Measurements from ENCODE around the gene ANTXR1.
"Not testable (repeated sequence)": the region's sequence is repeated elsewhere in the genome, so short reads cannot be mapped to it uniquely, and the experiment has no call there.

ANTXR1 gene

DNA sequence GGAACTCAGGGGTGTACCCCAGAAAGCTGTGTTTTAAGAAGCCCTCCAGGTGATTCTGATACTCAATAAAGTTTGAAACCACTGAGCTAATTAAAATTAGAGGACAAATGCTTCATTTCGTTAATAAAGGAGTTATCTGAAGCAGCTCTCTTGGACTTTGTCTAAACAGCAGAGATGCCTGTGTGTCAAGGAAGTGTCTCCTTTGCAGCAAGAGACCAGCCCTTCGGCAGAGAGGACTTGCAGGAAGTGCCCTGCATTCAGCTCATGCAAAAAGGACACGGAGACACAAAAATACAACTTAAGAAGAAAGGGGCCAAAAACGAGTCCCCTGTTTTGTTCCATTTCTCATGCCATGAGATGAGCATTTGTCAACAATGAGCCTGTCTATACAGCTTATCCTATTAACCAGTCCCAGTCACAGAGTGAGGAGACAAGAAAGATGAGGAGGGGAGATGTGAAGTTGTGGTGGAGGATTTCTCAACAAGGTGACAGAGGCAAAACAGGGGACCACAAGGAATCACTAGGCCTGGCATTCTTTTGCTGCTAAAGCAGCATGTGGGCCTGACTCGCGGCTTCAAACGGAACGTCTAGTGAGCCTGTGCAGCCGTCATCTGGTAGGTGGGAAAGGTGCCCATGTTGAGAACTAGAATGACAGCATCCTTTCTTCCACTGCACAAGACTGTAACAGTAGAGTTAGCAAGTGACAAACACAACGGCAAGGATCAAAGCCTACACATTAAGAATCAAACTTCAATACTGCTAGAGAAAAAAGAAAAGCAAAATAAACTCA, 152.3 kb downstream of the ANTXR1 start:
- DNase-seq (ENCODE audit: low read depth) = no peak

DNA sequence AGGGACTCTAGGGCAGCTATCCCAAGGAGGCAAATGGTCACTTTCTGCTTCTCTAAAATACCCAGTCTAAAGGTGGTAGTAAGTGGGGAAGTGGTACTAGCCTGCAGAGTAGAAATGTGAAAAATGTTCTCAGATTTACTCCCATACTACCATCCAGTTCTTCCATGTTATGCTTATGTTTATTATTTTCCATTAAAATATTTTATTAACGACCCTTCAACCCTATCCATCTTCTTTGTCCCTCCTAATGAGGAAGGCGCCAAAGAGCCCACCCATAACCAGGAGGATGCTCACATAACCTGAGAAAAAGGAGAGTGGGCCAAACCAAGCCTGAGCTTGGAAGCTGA, 153.5 kb downstream of the ANTXR1 start:
- no peak for DNase-seq (ENCODE audit: low read depth)

DNA sequence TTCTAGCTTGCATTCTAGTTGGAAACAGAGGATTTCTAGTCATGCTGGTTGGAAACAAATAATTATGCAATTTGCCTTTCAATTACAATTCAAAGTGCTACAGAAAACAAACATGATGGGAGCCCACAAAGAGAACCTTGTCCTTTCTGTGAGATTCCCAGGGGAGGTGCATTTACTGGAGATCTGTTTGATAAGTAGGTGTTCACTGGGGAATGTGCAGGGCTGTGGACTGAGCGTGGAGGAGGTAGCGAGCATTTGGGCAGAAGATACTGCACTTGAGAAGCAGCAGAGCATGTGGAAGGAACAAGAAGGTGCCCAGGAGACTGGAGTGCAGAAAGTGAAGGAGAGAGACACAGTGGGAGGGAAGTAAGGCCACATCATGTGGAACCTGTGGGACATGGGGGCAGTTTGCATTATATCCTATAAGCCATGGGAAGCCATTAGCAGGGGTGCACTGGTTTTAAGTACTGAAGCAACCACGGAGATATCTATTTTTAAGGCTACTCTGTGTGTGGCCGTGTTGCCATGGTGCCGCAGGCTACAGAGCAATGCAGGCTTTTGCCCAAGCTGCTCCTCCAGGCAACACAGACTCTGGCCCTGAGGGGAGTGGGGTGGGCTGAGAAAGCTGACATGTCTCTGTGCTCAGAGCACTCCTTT, 154.0 kb downstream of the ANTXR1 start:
- DNase-seq (ENCODE audit: low read depth) = no peak

DNA sequence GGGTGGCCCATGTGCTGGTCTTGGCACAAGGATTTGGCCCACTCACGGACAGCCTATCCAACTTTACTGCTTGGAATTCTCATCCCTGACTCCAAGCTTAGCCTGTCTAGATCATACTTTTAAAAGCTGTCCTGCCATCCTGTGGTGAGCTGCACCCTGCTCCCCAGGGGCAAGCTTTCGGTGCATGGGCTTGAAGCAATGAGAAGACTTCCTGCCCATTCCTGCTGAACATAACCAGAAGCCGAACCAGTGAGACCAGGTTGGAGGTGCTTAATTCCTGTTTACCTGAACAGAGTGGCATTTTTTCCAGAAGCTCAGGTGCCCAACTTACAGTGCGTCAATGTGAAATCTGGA, 154.5 kb downstream of the ANTXR1 start:
- no peak for DNase-seq (ENCODE audit: low read depth)

DNA sequence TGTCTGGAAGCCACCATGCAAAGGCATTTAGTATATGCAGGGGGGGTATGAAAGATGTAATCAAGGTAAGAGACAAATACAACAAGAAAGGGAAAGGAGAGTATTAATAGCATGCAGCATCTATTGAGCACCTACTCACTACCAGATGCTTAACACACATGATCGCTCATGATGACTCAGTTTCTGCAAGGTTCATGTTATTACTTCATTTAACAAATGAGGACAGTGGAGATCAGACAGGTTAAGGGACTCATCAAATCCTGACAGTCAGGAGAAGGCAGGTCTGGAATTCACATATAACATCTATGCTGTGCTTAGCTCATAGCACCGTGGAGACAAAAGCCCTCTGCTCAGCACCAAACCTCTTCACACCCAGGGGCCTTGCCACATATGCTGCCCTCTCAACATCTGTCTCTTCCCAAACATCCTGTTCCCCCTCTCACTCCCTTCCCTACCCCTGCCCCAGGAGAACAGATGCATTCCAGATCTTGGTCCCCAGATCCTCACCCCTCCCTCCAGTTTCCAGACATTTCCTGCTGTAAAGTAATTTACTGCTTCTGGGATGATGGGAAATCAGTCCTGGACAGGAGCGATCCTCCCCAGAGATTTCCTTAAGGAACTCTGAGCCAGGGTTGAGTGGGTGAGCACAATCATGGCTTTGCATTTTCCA, 155.3 kb downstream of the ANTXR1 start:
- DNase-seq (ENCODE audit: low read depth) = no peak

DNA sequence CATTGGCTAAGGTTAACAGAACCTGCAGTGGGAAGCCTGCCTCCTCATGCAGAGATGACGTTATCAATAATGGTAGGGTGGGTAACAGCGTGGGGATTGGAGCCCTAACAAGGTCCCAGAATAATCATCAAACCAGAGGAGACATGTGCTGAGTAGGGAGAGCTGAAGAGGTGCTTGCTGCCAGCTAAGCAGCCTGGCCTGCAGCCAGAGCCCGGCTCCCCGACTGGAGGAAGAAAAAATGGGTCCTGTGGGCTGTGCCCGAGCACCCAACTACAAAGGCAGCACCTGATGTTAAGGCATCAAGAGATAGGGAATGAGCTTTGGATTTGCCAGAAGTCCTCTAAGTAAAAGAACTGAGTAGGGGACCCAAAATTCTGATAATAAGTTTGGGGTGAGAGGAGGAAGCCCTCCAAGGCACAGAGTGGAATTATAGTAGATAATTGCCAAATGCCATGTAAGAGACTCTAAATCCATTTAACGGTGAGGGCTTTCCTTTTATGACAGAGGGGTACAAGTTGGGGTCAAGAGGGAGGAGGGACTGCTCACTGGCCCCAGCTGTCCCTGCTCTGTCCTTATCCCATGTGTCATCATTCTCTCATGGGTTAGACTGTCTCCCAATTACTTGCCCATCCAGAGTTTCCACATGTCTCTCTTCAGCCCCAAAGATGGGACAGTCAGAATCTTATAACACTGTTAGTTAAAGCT, 156.1 kb downstream of the ANTXR1 start:
- no peak for DNase-seq (ENCODE audit: low read depth)

DNA sequence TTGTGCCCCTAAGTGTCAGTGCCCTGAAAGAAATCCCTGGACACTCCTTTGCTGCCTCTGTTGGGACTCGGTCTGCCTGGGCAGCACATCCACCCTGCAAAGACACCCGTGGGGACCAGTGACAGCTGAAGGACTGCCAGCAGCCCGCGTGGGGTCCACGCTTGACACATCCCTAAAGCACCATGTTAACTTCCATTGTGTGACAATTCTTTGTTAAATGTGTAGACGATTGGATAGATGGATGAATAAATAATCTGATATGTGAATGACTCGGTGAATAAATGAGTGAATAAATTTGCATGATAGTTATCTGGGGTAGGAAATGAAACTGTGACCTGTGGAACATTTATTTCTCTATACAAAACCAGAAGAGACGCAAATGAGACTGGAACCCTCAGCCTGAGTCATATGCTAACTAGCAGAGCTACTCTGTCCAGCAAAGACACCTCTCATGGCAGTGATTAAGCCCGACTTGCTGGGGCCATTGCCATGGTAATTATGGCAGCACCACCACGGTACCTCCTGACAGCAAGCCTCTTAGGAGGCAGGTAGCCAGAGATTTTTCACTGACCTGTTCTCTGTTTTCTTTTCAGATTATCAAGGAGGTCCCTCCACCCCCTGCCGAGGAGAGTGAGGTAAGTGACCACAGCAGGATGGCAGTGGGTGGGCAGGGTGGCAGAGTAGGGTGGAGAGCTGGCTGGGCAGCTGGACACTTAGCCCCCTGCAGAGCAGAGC, 156.8 kb downstream of the ANTXR1 start:
- DNase-seq (ENCODE audit: low read depth) = no peak

DNA sequence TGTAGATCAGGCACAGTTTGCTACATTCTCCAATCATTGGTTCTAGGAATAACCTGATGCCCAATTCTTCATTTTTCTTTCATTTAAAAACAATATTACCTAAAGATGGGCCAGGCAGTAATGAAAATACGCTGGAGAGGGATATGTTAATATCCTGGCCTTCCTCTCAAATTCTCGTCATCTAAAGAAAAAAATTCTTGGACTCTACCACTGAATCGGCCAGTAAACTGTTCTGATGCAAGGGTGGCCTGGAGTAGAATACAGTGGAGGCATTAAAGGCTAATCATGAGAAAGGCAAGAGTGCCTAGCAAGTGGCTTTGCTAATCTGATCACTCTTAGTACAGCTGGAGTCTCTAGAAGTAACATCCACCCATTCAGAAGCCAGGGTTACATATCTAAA, 157.7 kb downstream of the ANTXR1 start:
- no peak for DNase-seq (ENCODE audit: low read depth)

DNA sequence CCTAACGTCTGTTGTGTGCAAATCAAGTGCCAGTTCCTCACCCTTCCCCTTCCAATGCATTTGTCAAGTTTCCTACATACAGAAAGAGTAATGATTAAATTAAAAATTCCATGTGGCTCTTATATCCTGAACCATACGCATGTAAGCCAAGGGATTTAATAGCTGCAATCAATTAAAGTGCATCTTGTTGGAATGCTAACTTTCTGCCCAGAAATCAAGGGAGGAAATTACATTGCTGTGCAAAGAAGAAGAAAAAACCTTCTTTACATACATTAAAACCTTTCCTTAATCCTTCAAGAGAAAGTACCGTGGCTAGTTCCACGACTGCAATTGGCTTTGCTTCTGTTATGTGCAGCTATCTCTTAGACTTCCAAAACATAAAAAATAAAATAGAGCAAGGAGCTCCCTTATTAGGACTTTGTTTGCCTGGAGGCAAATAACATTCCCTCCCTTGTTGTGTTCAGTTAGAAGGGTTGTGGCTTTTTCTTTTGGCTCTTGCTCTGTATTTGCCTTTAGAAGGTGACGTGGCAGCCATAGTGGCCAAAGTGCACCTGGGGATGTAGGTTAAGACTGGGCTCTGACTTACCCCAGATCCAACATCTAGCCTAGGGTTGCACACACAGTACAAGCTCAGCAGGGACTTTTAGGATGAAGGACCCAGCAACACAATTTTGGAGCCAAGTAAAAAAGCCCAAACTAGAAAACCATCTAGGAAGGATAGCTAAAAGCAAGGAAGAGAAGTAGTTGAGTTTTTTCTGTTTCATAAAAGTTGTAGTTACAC, 158.3 kb downstream of the ANTXR1 start:
- no peak for DNase-seq (ENCODE audit: low read depth)

DNA sequence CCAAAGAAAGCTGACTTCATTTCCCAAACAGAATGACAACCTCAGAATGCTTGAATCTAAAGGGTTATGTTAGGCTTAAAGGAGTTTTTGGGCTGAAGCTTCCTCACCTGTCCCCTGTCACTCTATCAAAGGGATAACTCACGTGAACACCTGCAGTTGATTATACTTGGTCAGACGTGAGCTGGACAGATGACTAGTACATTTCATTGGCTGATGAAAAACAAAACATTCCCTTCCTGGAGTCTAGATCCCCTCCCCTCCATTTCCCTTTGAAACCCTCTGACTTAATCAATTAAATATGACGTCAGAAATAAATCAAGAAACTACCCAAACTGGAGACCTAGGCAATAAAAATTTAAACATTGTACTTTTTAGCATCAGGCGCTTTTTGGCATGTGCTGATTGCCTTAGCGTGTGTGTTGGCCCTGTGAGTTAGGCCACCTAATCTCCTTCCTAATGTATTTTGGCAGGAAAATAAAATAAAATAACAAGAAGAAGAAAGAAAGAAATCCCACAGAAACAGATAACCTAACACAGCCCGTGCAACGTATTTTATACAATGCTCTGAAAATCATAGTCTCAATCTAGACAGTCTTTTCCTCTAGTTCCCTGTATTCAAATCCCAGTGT, 159.0 kb downstream of the ANTXR1 start:
- no peak for DNase-seq (ENCODE audit: low read depth)

DNA sequence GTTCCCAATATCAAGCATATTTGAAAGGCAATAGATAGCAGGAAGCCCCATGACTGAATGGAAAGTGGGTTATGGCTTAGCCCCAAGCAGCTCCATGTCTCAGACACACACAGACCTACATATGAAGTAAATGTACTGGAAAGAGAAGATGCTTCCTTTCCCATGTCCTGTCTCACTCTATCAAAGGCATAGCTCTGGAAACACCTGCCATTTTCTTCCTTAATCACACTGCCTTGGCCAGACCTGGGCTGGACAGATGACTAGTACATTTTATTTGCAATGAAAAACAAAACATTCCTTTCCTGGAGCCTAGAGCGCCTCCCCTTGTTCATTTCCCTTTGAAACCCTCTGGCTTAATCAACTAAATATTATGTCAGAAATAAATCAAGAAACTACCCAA, 160.7 kb downstream of the ANTXR1 start:
- no peak for DNase-seq (ENCODE audit: low read depth)

DNA sequence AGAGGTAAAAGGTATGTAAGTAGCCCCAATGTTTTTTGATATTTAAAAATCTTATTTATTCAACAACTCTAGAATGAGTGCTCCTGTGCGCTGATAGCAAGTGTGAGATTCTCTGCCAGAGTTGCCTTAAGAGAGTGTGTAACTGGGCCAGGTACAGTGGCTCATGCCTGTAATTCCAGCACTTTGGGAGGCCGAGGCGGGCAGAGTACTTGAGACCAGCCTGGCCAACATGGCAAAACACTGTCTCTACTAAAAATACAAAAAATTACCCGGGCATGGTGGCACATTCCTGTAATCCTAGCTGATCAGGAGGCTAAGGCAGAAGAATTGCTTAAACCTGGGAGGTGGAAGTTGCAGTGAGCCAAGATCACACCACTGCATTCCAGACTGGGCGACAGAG, 161.2 kb downstream of the ANTXR1 start:
- DNase-seq (ENCODE audit: low read depth) = not testable (repeated sequence)

DNA sequence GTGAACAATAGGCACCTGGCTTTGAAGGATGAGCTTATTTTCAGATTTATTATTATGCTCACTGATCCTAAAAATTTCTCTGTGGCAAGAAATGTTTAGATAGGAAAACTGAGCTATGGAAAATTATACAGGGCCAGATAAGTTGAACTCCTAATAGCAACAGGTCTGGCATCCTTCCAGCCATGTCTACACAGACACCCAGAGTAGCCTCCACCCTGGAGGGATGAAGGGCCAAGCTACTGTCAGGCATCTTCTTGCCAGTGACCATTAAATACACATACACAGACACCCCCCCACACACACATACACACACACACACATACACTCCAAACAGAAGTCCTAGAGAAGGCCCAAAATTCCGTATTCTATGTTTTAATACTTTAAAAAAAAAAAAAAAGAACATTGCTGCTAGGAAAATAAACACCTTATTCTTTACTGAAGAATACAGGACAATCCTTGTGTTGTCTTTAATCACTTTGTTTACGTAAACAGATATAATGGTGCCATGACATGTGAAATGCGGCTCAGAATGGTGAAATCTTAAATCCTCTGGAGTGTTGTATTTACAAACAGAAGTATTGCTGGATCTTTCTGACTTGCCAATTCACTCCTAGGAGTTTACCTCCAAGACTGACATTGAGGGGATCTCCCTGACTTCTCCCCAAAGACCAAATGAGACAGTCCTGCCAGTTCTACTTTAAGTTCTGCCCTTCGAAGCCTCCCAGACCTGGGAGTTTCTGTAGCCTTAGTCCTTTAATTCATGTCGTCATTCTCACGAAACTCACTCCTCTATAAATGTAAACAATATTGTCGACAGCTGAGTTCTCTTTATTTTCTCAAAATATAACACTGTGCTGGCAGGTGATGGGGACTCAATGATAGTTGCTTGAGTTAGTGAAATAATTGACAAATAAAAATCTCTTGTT, 163.1 kb downstream of the ANTXR1 start:
- DNase-seq (ENCODE audit: low read depth) = peak; percentile 65

DNA sequence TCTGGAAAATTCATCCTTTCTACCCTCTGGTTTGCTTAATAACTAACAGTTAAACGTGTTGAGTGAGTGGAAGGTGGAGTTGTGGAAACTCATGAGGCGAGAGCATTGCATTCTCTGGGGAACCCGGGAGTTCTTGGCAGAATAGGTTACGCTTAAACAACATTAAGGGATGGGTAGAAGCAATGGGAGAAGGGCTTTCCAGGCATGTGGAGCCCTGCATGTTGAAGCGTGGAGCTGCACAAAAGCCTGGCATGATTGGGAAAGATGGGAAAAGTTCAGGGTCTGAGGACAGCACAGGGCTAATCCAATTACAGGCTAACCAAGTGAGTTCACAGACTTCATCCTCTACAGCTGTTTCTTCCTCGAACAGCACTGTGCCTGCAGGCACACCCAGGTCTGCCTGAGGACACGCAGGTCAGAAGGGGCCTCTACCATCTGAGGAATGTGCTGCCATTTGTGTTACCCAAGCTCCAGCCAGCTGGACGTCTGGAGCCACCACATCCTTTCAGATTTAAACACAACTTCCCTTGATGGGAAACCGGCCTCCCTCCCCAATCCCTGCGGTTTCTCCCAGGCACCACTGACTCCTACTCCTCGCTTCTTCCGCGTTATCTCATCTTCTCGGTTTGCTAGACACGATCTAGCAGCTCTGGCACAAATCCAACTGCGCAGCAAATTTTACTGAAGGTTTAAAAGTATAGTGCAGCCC, 164.2 kb downstream of the ANTXR1 start:
- peak; percentile 100 for DNase-seq (ENCODE audit: low read depth)

DNA sequence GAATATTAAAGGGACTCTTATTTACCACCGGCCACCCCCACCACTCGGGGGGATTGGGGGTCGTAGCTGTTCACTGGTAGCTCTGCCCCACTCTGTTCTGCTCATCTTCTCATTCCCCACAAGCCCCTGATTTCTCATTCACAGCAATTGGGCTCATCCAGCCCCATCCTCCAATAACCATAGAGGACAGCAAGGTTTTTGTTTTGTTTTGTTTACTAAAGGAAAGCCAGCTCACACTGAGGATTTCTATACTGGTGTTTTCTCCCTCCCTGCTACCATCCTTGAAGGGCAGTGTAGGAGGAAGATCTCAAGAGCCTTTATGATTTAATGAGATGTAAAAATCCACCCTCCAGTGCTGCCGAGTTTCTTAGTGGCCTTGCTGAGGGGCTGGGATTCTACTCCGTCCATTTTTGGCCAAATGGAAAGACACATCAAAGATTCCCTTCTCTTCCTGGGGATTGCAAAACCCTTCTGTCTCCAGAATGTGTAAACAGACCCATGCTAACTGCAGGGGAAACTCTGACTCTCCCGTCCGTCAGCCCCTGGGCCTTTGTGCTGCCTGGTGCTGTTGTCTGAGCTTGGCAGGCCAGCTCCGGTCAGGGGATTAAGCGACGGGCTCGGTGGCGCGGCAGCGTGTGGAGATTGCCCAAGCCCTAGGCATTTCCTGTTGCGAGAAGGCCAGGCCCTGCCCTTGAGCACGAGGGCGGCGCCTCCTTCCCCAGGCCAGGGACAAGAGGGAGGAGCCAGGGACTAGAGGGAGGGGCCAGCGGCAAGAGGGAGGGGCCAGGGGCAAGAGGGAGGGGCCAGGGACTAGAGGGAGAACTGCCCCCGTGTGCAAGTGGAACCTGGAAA, 165.0 kb downstream of the ANTXR1 start:
- DNase-seq (ENCODE audit: low read depth) = peak; percentile 99

DNA sequence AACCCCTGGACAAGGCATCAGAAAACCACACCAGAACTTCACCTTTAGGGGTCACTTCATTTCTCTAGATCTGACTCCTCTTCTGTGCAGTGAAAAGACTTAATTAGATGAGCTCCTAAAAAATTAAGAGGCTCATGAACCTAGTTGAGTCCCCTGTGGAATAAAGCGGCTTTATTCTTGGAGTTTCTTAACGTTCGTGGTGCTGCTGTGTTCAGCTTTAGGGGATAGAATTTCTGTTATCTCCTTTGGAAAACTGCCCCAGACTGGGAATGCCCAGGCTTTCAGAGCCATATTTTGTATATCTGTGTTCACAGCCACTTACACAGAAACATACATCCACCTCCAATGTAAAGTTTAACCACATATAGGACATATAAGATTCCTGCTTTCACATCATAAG, 165.8 kb downstream of the ANTXR1 start:
- no peak for DNase-seq (ENCODE audit: low read depth)

DNA sequence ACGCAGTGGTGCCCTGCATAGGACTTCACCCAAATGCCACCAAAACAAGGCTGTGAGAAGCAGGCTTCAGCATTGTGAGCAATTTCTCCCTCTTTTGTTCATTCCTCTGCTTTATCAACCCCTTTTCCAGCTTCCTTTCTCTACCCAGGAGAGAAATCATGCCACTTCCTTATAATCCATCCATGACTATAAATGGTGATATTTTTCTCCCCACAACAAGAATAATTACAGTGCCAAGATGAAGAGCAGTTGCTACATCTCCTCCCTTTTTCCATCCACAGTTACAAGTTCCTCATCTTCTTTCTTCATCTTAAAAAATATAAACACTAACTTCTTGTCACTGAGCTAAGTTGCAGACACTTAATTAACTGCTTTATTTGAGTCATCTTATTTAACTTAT, 167.2 kb downstream of the ANTXR1 start:
- peak; percentile 67 for DNase-seq (ENCODE audit: low read depth)

DNA sequence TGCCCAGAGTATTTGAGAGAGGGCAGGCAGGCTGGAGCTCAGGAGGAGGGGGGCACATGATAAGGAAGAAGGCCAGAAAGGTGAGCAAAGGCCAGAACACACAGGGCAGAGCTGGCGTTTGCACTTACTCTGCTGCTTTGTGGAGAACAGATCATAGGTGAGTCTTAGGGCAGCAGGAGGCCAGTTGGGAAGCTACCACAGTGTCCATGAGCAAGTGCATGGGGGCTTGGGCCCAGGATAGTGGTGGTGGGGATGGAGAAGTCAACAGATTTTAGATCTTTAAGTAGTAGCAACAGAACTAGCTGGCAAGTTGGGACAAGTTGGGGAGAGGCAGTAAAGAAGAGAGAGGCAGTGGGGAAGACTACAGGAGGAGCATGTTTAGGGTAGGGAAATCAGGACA, 168.0 kb downstream of the ANTXR1 start:
- DNase-seq (ENCODE audit: low read depth) = no peak

Measured in amniotic epithelial cell (primary cell).